Panc1 (cell line): Measurements from ENCODE around the gene TAOK1.

Experiments used
- POLR2AphosphoS5 ChIP-seq: IDR thresholded peaks from 2 replicates; pipeline ENCODE4 v1.6.1; 2012; ENCODE audit warnings: mild to moderate bottlenecking, low read depth, low read length, moderate library complexity
- SIN3A ChIP-seq: IDR thresholded peaks from 2 replicates; pipeline ENCODE4 v1.6.1; 2012; ENCODE audit warnings: low read depth, mild to moderate bottlenecking, low read length, moderate library complexity, borderline replicate concordance; ENCODE audit not compliant: insufficient read depth
- TF ChIP-seq, protein P1 (sequence below): fragments of 450-650 bp; IDR thresholded peaks from 2 replicates; pipeline ENCODE4 v1.5.1; 2017; ENCODE audit warnings: mild to moderate bottlenecking
- TF ChIP-seq, protein P2 (sequence below), 2 experiments: IDR thresholded peaks; 2 replicates each; pipeline ENCODE4 v1.6.1; 2011 to 2012; ENCODE audit warnings: low read depth in 2 of 2, control low read depth in 1 of 2, low read length in 1 of 2, mild to moderate bottlenecking in 1 of 2, moderate library complexity in 1 of 2; ENCODE audit not compliant: insufficient read depth in 1 of 2

DNA sequence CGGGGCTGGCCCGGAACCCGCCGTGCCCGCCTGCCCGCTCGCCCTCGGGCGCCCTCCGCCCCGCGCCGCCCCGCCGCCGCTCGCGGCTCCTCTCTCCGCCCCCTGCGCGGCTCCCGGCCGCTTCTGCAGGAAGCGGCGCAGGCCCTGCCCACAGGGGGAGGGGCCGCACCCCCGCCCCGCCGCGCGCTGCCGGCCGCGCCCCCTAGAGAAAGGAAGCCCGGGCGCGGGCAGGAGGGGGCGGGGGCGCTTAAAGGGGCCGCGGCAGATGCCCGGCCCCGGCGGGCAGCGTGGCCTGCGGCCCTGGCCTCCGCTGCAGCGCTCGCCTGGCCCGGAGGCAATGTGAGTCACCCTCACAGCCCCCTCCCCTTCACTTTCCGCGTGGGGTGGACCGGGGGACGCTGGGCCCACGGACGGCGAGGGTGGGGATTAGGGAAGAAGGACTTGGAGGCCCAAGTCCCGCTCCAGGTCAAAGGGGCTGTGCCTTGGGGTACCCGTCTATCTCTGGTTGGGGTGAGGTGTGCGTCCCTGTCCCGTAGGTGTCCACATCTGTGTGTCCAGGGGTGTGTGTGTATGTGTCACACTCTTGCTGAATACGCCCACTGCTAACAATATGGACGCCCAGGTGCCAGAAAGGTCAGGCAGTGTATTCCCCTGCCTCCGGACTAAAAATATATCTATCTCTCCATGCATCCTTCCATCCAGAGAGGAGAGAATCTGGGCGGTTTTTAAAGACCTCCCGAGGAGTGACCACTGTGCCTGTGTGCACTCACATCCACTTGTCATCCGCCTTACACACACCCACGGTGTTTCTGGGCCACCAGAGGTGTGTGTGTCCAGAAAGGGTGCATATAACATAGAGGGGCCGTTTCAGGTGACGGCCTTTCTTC is 199.6 kb downstream of the TAOK1 start, which contains the start of gene GIT1:
- TF ChIP-seq, protein P1, sequence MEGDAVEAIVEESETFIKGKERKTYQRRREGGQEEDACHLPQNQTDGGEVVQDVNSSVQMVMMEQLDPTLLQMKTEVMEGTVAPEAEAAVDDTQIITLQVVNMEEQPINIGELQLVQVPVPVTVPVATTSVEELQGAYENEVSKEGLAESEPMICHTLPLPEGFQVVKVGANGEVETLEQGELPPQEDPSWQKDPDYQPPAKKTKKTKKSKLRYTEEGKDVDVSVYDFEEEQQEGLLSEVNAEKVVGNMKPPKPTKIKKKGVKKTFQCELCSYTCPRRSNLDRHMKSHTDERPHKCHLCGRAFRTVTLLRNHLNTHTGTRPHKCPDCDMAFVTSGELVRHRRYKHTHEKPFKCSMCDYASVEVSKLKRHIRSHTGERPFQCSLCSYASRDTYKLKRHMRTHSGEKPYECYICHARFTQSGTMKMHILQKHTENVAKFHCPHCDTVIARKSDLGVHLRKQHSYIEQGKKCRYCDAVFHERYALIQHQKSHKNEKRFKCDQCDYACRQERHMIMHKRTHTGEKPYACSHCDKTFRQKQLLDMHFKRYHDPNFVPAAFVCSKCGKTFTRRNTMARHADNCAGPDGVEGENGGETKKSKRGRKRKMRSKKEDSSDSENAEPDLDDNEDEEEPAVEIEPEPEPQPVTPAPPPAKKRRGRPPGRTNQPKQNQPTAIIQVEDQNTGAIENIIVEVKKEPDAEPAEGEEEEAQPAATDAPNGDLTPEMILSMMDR, result no peak
- TF ChIP-seq SIN3A (peak; percentile 80; the same call in 1 of the 2 replicates), POLR2AphosphoS5 (no peak)
- TF ChIP-seq, protein P2, sequence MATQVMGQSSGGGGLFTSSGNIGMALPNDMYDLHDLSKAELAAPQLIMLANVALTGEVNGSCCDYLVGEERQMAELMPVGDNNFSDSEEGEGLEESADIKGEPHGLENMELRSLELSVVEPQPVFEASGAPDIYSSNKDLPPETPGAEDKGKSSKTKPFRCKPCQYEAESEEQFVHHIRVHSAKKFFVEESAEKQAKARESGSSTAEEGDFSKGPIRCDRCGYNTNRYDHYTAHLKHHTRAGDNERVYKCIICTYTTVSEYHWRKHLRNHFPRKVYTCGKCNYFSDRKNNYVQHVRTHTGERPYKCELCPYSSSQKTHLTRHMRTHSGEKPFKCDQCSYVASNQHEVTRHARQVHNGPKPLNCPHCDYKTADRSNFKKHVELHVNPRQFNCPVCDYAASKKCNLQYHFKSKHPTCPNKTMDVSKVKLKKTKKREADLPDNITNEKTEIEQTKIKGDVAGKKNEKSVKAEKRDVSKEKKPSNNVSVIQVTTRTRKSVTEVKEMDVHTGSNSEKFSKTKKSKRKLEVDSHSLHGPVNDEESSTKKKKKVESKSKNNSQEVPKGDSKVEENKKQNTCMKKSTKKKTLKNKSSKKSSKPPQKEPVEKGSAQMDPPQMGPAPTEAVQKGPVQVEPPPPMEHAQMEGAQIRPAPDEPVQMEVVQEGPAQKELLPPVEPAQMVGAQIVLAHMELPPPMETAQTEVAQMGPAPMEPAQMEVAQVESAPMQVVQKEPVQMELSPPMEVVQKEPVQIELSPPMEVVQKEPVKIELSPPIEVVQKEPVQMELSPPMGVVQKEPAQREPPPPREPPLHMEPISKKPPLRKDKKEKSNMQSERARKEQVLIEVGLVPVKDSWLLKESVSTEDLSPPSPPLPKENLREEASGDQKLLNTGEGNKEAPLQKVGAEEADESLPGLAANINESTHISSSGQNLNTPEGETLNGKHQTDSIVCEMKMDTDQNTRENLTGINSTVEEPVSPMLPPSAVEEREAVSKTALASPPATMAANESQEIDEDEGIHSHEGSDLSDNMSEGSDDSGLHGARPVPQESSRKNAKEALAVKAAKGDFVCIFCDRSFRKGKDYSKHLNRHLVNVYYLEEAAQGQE (IDR thresholded peaks at IDR 0.05; ENCODE audit: insufficient read depth in 1 of 2, low read depth in 2 of 2, low read length in 1 of 2), result no peak
